Muscle layer of colon (tissue), 2 donors: ENCODE data around the gene HELZ.
"Not testable (repeated sequence)": the region's sequence is repeated elsewhere in the genome, so short reads cannot be mapped to it uniquely, and the experiment has no call there.

Experiments
- H3K27ac ChIP-seq: one replicate; pipeline ENCODE4 v1.7.0; 2013; ENCODE audit warnings: low read depth, mild to moderate bottlenecking, low read length, moderate library complexity
- H3K27me3 ChIP-seq, 2 donors: one replicate each; pipeline ENCODE4 v1.7.0; 2013; ENCODE audit warnings: low read length in 2 of 2, mild to moderate bottlenecking in 2 of 2; ENCODE audit not compliant: insufficient read depth in 2 of 2, control insufficient read depth in 1 of 2
- H3K36me3 ChIP-seq: one replicate; pipeline ENCODE4 v1.7.0; 2013; ENCODE audit warnings: mild to moderate bottlenecking, low read length; ENCODE audit not compliant: insufficient read depth
- H3K4me1 ChIP-seq: one replicate; pipeline ENCODE4 v1.7.0; 2013; ENCODE audit warnings: mild to moderate bottlenecking, low read length; ENCODE audit not compliant: insufficient read depth
- H3K4me3 ChIP-seq, 2 donors: one replicate each; pipeline ENCODE4 v1.7.0; 2013; ENCODE audit warnings: low read length in 2 of 2, low read depth in 1 of 2, mild to moderate bottlenecking in 1 of 2, moderate library complexity in 1 of 2
- H3K9ac ChIP-seq: one replicate; pipeline ENCODE4 v1.7.0; 2013; ENCODE audit warnings: low read length
- H3K9me3 ChIP-seq: one replicate; pipeline ENCODE4 v1.7.0; 2013; ENCODE audit warnings: mild to moderate bottlenecking, low read length
- donor health status: abdominal sarcoma.
- donor health status: Adenocarcinoma of cecum.

The HELZ gene

DNA sequence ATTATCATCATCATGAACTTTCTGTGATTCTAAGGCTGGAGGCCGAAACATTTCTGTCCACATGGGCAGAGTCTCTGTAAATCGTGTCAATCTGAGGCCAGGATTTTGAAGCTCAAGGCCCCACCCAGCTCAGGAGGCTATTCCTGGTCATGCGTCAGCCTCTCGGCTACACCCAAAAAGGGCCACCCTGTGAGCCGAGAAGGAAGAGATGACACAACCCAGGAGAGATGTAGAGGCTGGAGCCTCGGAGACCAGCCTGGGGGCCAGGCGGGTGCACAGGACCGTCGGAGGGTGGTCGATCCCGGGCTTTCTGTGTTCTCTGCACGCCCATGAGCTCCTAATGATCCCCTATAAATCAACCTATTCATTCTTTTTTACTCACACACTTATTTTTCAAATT, 201.7 kb downstream of the HELZ start:
- no peak overlapping the region for H3K4me3 ChIP-seq

GRCh38 chr17:67041941-67042899, 202.8 kb downstream of the HELZ start:
- H3K9me3 ChIP-seq = no peaks in the 10 kb centered on the region
- H3K9ac ChIP-seq = no peak overlapping the region
- no peaks in the 10 kb centered on the region for H3K4me1 ChIP-seq
- no peak overlapping the region for H3K4me3 ChIP-seq
- no peaks in the 10 kb centered on the region for H3K27me3 ChIP-seq
- H3K27ac ChIP-seq = no peak overlapping the region
- no peaks in the 10 kb centered on the region for H3K36me3 ChIP-seq

More for the DNA sequence above, 201.7 kb downstream of the HELZ start:
- H3K27me3 ChIP-seq = no peaks in the 10 kb centered on the region
- no peaks in the 10 kb centered on the region for H3K4me1 ChIP-seq
- no peak overlapping the region for H3K27ac ChIP-seq
- H3K36me3 ChIP-seq = no peaks in the 10 kb centered on the region
- no peak overlapping the region for H3K9ac ChIP-seq
- H3K9me3 ChIP-seq = no peaks in the 10 kb centered on the region

GRCh38 chr17:67041531-67041930, 203.5 kb downstream of the HELZ start:
- Histone ChIP-seq H3K9me3 (no peaks in the 10 kb centered on the region), H3K36me3 (no peaks in the 10 kb centered on the region), H3K4me3 (no peak overlapping the region), H3K27ac (no peak overlapping the region), H3K9ac (no peak overlapping the region), H3K27me3 (no peaks in the 10 kb centered on the region), H3K4me1 (no peaks in the 10 kb centered on the region)

DNA sequence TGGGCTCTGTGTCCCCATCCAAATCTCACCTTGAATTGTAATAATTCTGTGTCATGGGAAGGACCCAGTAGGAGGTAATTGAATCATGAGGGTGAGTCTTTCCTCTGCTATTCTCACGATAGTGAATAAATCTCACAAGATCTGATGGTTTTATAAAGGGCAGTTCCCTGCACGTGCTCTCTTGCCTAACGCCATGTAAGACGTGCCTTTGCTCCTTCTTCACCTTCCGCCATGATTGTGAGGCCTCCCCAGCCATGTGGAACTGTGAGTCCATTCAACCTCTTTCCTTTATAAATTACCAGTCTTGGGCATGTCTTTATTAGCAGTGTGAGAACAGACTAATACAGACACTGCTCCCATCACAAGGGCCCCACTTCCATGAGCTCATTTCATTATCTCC, 203.9 kb downstream of the HELZ start:
- H3K4me3 ChIP-seq, H3K9ac ChIP-seq, H3K27me3 ChIP-seq, H3K9me3 ChIP-seq, H3K36me3 ChIP-seq, H3K27ac ChIP-seq, H3K4me1 ChIP-seq: not testable (repeated sequence)

DNA sequence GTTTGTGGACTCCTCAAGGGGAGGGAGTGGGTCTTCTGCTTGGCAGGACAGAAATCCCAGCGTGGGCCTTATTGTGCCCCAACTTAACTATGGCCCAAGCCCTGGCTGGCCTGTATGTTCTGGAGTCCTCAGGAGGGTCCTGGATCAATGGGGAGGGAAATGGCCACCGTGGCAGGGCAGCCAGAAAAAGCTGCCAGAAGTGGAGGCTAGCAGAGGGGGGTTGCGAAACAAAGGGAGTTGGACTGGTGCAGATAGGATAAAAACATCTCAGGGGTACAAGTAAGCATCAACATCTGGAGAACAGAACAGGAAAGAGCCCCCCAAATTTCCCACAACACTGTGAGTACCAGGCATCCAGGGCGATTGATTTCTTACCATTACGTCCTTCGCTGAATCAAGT, 204.3 kb downstream of the HELZ start:
- Histone ChIP-seq H3K27me3 (no peaks in the 10 kb centered on the region), H3K4me3 (no peak overlapping the region), H3K9ac (no peak overlapping the region), H3K4me1 (no peaks in the 10 kb centered on the region), H3K9me3 (no peaks in the 10 kb centered on the region), H3K27ac (no peak overlapping the region), H3K36me3 (no peaks in the 10 kb centered on the region)

DNA sequence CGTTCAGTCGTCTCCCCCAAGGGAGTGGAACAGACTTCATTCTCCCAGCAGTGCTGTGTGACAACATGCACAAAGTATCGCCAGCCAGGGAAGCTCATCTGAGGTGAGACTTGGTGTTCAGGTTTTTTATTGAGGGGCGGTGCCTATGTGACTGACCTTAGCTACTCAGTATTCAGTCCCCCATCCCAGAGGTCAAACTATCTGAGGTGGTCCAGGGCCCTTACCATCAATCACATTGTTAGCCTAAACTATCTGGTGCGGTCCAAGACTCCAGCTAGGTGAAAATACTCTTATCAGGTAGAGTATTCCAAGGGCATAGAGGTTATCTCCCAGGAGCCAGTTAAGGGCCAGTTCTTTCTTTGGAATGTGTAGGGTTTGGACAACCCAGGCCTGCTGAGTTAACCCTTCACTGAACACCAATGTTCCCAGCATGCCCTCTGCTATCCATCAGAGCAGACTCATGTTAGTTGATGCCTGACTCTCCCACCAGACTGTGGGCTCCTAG, 206.1 kb downstream of the HELZ start:
- Histone ChIP-seq H3K4me1 (no peaks in the 10 kb centered on the region), H3K9me3 (no peaks in the 10 kb centered on the region), H3K4me3 (no peak overlapping the region), H3K27ac (no peak overlapping the region), H3K36me3 (no peaks in the 10 kb centered on the region), H3K27me3 (no peaks in the 10 kb centered on the region), H3K9ac (no peak overlapping the region)

DNA sequence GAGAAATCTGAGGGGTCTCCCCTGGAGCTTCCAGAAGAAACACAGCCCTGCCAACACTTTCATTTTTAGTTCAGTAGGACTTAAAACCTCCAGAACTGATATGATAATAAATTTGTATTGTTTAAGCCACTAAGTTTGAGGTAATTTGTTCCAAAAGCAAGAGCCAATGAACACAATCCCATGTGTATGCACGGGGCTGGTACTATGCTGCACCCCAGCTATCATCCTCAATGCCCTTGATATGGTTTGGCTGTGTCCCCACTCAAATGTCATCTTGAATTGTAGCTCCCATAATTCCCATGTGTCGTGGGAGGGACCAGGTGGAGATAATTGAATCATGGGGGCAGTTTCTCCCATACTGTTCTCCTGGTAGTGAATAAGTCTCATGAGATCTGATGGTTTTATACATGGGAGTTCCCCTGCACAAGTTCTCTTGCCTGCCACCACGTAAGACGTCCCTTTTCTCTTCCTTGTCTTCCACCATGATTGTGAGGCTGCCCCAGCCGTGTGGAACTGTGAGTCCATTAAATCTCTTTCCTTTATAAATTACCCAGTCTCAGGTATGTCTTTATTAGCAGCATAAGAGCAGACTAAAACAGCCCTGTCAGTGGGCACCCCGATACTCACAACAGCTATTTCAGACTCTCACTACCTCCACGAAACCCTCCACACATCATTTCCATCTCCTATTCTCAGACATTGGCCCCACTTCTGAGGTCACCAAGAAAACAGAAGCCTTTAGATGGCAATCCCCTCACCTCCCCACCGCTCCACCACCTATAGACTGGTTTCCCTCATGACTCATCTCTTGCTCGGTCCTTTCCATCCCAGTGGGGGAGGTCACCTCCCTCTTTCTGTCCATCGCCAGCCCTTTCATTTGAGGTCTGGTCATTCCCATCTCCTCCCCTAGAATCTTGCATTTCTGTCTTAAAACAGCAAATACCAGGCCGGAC, 209.6 kb downstream of the HELZ start:
- no peak overlapping the region for H3K27ac ChIP-seq
- no peaks in the 10 kb centered on the region for H3K36me3 ChIP-seq
- H3K9me3 ChIP-seq = no peaks in the 10 kb centered on the region
- no peaks in the 10 kb centered on the region for H3K4me1 ChIP-seq
- no peak overlapping the region for H3K9ac ChIP-seq
- no peak overlapping the region for H3K4me3 ChIP-seq
- no peaks in the 10 kb centered on the region for H3K27me3 ChIP-seq

DNA sequence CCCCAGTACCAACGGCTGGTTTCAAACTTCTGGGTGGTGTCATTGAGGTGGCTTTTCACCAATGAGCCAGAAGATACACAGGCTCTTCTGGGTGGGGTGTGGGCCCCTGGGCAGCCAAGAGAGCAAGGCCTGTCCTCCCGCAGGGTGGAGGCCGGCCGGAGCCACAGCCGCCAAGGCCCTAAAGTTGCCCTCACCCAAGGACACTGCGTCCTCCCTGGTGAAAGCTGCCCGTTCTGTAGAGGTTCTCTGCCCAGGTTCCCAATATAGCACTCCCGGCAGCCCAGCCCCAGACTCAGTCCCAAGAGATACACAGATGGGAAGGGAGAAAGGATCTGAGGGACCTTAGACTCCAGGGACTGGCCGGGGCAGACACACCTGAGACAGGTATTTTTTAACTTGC, 211.4 kb downstream of the HELZ start:
- Histone ChIP-seq H3K4me3 (no peak overlapping the region), H3K9ac (no peak overlapping the region), H3K9me3 (no peaks in the 10 kb centered on the region), H3K36me3 (no peaks in the 10 kb centered on the region), H3K27ac (no peak overlapping the region), H3K27me3 (no peaks in the 10 kb centered on the region), H3K4me1 (no peaks in the 10 kb centered on the region)

GRCh38 chr17:67032985-67033384, 212.0 kb downstream of the HELZ start:
- Histone ChIP-seq H3K4me3 (no peak overlapping the region), H3K9me3 (no peaks in the 10 kb centered on the region), H3K4me1 (no peaks in the 10 kb centered on the region)

DNA sequence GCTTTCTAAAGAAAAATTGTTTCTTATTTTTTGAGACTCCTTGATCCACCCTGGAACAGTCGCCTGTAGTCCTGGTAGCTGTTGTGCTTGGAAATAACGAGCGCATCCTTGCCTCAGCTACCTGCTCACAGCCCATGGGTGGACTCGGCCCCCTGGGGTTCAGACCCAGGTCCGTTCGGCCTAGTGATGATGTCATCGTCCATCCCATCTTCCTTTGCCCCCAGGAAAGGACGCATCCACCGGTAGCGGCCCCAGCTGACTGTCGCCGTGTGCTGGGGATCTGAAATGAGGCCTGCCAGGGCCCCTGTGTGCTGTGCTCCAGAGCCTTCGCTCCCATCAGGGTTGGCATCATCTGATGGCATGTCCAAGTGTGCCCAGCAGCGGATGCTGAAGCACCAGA, 212.6 kb downstream of the HELZ start:
- Histone ChIP-seq H3K27me3 (no peaks in the 10 kb centered on the region), H3K4me1 (no peaks in the 10 kb centered on the region), H3K9ac (no peak overlapping the region), H3K36me3 (no peaks in the 10 kb centered on the region), H3K27ac (no peak overlapping the region), H3K4me3 (no peak overlapping the region), H3K9me3 (no peaks in the 10 kb centered on the region)

More at GRCh38 chr17:67032985-67033384, 212.0 kb downstream of the HELZ start:
- Histone ChIP-seq H3K27ac (no peak overlapping the region), H3K36me3 (no peaks in the 10 kb centered on the region), H3K9ac (no peak overlapping the region), H3K27me3 (no peaks in the 10 kb centered on the region)

DNA sequence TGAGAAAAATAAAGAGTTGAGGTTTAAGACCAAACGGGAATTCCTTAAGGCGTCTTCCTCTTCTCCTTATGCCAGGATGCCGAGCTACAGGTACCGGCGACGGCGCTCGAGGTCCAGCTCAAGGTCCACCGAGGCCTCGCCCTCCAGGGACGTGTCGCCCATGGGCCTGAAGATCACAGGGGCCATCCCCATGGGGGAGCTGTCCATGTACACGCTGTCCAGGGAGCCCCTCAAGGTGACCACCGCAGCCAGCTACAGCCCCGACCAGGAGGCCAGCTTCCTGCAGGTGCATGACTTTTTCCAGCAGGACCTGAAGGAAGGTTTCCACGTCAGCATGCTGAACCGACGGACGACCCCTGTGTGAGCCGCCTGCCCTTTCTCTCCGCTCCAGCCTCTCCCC, 214.4 kb downstream of the HELZ start:
- H3K27ac ChIP-seq = no peak overlapping the region
- no peak overlapping the region for H3K9ac ChIP-seq
- no peaks in the 10 kb centered on the region for H3K36me3 ChIP-seq
- H3K27me3 ChIP-seq = no peaks in the 10 kb centered on the region
- H3K4me3 ChIP-seq = no peak overlapping the region
- no peaks in the 10 kb centered on the region for H3K4me1 ChIP-seq
- H3K9me3 ChIP-seq = no peaks in the 10 kb centered on the region
